Calu3 (cell line): Measurements from ENCODE around the gene RETN. TPM values are rescaled to one million over a fixed set of nuclear protein-coding genes. Genes with fewer than 3 reads are reported as not detected.

ENCODE experiments used
- BruUV-seq: library from RNA; stranded (reverse); fragments of 400-500 nt; replicated peaks from 2 replicates; lab custom pipeline; 2021; lab: Mats Ljungman, UMichigan
- CTCF ChIA-PET: fragments of 300-600 bp; sonication (Branson Sonifier 250); formaldehyde crosslinking; loops from one replicate; lab custom pipeline; 2022; ENCODE audit warnings: antibody characterized with exemption; lab: Charles Lee
- DNase-seq: peaks from one replicate; pipeline ENCODE4 v3.0.0; 2022
- H3K27ac Mint-ChIP-seq: one replicate; pipeline ENCODE4 v1.8.0; 2022; ENCODE audit warnings: mixed read lengths; ENCODE audit not compliant: unreplicated experiment
- H3K27me3 Mint-ChIP-seq: one replicate; pipeline ENCODE4 v1.8.0; 2022; ENCODE audit warnings: mixed read lengths; ENCODE audit not compliant: unreplicated experiment
- H3K36me3 Mint-ChIP-seq: one replicate; pipeline ENCODE4 v1.8.0; 2022; ENCODE audit warnings: mild to moderate bottlenecking, moderate library complexity, mixed read lengths; ENCODE audit not compliant: insufficient read depth, unreplicated experiment
- H3K4me1 Mint-ChIP-seq: one replicate; pipeline ENCODE4 v1.8.0; 2022; ENCODE audit warnings: mild to moderate bottlenecking, low read depth, mixed read lengths; ENCODE audit not compliant: unreplicated experiment
- H3K4me3 Mint-ChIP-seq: one replicate; pipeline ENCODE4 v1.8.0; 2022; ENCODE audit warnings: mild to moderate bottlenecking, low read depth, moderate library complexity, mixed read lengths; ENCODE audit not compliant: unreplicated experiment
- H3K9me3 Mint-ChIP-seq: one replicate; pipeline ENCODE4 v1.8.0; 2022; ENCODE audit warnings: low read depth, mixed read lengths; ENCODE audit not compliant: unreplicated experiment
- intact Hi-C: fragments of 100-400 bp; cut with micrococcal nuclease; formaldehyde crosslinking; loops from one replicate; pipeline ENCODE4 v1.10.0; 2022; ENCODE audit not compliant: unreplicated experiment
- total RNA-seq: library from RNA; stranded (reverse); gene quantifications from 2 replicates; pipeline ENCODE4 v1.2.3, GENCODE V29; 2022
- TF ChIP-seq, protein P1 (sequence below): fragments of 200-600 bp; IDR thresholded peaks from one replicate; pipeline ENCODE4 v1.8.0; 2022; ENCODE audit warnings: antibody characterized with exemption; ENCODE audit not compliant: unreplicated experiment

The RETN gene
- total RNA-seq, 1 experiment from 2014 or later: not detected

DNA sequence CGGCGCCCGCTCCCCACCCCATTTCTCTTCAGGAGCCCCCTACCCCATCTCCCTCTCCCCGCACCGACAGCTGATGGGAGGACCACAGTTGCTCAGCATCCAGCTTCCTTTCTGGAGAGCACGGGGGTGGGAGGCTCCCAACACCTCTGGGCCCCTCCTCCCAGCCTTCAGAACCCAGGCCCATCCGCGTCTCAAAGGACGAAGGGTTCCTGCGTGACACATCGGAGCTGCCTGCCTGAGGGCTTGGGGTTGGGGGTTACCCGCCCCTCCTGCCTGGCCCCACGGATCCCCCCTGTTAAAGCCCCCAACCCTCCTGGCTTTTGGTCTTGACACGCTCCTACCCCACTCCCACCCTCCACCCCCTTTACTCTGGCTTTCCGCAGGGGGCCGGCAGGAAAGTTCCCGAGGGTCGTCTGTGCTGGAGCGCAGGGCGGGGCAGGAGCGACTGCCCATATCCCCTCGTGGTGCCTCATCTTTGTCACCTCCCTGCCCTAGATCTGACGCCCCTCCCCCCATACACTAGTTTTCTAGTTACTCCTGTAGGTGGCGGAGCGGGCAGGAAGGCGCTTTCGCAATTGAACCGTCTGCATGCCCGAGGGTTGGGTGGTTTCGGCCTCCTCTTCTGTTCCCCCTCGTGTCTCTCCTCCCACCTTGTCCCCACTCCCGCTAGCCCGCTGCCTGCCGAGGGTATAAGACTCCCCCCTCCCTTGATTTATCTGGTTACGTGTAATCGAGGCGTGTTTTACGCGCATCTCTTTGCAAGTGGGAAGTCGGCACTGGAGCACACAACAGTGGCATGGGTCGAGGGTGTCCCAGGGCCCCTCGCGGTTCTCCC, 12.7 kb downstream of the RETN start:
- DNase-seq: peak; percentile 59
- peaks cover 35% of the 10 kb centered on the region for H3K36me3 Mint-ChIP-seq
- H3K27me3 Mint-ChIP-seq: peaks cover 51% of the 10 kb centered on the region
- TF ChIP-seq, protein P1, sequence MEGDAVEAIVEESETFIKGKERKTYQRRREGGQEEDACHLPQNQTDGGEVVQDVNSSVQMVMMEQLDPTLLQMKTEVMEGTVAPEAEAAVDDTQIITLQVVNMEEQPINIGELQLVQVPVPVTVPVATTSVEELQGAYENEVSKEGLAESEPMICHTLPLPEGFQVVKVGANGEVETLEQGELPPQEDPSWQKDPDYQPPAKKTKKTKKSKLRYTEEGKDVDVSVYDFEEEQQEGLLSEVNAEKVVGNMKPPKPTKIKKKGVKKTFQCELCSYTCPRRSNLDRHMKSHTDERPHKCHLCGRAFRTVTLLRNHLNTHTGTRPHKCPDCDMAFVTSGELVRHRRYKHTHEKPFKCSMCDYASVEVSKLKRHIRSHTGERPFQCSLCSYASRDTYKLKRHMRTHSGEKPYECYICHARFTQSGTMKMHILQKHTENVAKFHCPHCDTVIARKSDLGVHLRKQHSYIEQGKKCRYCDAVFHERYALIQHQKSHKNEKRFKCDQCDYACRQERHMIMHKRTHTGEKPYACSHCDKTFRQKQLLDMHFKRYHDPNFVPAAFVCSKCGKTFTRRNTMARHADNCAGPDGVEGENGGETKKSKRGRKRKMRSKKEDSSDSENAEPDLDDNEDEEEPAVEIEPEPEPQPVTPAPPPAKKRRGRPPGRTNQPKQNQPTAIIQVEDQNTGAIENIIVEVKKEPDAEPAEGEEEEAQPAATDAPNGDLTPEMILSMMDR: no peak
- no peaks in the 10 kb centered on the region for H3K9me3 Mint-ChIP-seq
- H3K4me3 Mint-ChIP-seq: peak overlapping the region; percentile 85
- peaks cover 8% of the 10 kb centered on the region for H3K4me1 Mint-ChIP-seq
- CTCF ChIA-PET: interaction anchor here (0.6 to 2.1 kb wide), 11 partner anchors 30 to 262 kb away, joined by 3 to 51 read pairs (median 4); partner anchors contain the start of genes PET100, TIMM44 and XAB2
- H3K27ac Mint-ChIP-seq: peak overlapping the region; percentile 20
- BruUV-seq: no TSS peak
- intact Hi-C loops: loop anchor here (2.0 kb wide), 2 partner anchors 113 to 117 kb away; no protein-coding TSS in a partner anchor

DNA sequence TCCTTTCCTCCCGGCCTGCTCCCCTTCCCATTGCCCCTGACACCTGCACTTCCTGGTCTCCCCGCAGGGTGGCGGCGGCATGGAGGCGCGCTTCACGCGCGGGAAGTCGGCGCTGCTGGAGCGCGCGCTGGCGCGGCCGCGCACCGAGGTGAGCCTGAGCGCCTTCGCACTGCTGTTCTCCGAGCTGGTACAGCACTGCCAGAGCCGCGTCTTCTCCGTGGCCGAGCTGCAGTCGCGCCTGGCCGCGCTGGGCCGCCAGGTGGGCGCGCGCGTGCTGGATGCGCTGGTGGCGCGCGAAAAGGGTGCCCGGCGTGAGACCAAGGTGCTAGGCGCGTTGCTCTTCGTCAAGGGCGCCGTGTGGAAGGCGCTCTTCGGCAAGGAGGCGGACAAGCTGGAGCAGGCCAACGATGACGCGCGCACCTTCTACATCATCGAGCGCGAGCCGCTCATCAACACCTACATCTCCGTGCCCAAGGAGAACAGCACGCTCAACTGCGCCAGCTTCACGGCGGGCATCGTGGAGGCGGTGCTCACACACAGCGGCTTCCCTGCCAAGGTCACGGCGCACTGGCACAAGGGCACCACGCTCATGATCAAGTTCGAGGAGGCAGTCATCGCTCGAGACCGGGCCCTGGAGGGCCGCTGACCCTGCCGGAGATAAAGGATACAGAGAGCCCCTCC, 13.5 kb downstream of the RETN start:
- Mint-ChIP-seq H3K36me3 (peaks cover 35% of the 10 kb centered on the region), H3K4me1 (peaks cover 8% of the 10 kb centered on the region), H3K27me3 (peaks cover 48% of the 10 kb centered on the region), H3K9me3 (no peaks in the 10 kb centered on the region), H3K27ac (no peak overlapping the region), H3K4me3 (peak overlapping the region; percentile 85)
- CTCF ChIA-PET: interaction anchor here (1.0 kb wide), 1 partner anchor 31 kb away, joined by 3 read pairs; no protein-coding TSS in a partner anchor
- BruUV-seq: TSS peak; percentile 66
- DNase-seq: no peak
- TF ChIP-seq, protein P1: no peak
- intact Hi-C loops: no loop called here

DNA sequence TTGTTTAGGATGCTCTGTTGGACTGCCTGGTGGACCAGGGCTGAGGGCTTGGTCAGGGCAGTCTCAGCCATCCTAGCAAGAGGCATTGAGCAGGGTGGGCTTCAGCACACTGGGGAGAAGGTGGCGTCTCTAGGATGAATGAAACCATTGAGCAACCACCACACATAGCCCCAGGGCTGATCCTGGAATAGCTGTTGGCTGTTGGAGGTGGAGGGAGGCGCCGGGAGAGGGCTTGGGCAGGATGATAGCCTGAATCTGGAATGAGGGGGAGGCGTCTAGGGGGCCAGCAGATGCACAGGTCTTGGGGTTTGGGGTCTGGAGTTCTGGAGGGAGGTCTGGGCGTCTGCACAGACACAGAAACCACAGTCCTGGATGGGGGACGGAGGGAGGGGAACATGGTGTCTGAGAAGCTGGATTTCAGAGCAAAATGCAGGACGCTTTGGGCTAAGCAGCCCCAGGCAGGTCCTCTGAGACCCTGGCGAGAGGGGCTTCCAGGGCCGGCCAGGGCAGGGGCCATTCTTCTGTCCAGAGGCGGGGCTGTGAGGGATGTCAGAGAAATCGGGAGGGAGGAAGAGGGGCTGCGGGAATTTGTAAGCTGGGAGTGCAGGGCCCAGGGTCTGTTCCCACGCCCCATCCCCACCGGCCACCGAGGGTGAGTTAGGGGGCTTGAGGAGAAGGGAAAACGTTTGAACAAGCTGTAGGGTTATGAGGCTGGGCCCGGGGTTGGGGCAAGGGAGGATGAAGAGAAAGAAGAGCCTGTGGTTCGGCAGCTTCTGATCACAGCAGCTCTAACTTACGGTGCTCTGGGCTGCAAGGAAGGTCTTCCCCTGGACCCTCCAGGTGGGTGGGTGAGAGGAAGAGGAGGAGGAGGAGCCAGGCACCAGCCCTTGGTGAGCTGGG, 16.9 kb downstream of the RETN start:
- DNase-seq: no peak
- intact Hi-C loops: no loop called here
- H3K4me1 Mint-ChIP-seq: peaks cover 8% of the 10 kb centered on the region
- peaks cover 22% of the 10 kb centered on the region for H3K27me3 Mint-ChIP-seq
- peaks cover 29% of the 10 kb centered on the region for H3K36me3 Mint-ChIP-seq
- TF ChIP-seq, protein P1: no peak
- no TSS peak for BruUV-seq
- CTCF ChIA-PET: interaction anchor here (1.1 kb wide), 1 partner anchor 118 kb away, joined by 3 read pairs; no protein-coding TSS in a partner anchor
- no peak overlapping the region for H3K4me3 Mint-ChIP-seq
- no peak overlapping the region for H3K27ac Mint-ChIP-seq
- no peaks in the 10 kb centered on the region for H3K9me3 Mint-ChIP-seq

DNA sequence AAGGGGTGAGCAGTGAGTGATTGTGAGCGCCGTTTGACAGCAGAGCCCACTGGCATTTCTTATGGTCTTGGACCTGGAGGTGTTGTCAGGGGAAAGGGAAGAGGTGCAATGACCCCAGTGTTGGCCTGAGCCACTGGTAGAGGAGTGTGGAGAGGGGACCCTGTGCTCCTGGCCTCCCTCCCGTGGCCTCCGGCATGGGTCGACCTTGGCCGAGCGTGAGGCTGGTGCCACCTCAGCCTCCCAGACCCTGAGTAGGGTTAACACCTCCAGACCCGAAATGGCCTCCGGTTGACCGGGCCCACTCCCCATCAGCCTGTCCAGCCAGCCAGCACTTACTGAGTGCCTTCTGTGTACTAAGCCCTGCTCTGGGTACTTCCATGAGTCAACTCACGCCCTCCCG, 18.3 kb downstream of the RETN start:
- peaks cover 19% of the 10 kb centered on the region for H3K36me3 Mint-ChIP-seq
- CTCF ChIA-PET: no interaction called here
- H3K4me3 Mint-ChIP-seq: no peak overlapping the region
- TF ChIP-seq, protein P1: no peak
- intact Hi-C loops: no loop called here
- peaks cover 22% of the 10 kb centered on the region for H3K27me3 Mint-ChIP-seq
- no peak overlapping the region for H3K27ac Mint-ChIP-seq
- H3K9me3 Mint-ChIP-seq: no peaks in the 10 kb centered on the region
- no TSS peak for BruUV-seq
- H3K4me1 Mint-ChIP-seq: peaks cover 8% of the 10 kb centered on the region
- no peak for DNase-seq
